PC-3 (cell line): Measurements from ENCODE around the gene LRRC3B. TPM values are rescaled to one million over a fixed set of nuclear protein-coding genes. Genes with fewer than 3 reads are reported as not detected.

Source experiments
- ATAC-seq: fragments of 200-7000 bp; cut with Tn5 transposase; 2 replicates; pipeline ENCODE4 v1.9.1; 2020; ENCODE audit warnings: mild to moderate bottlenecking, moderate library complexity
- BruUV-seq: library from RNA; stranded (reverse); fragments of 400-500 nt; replicated peaks from 2 replicates; lab custom pipeline; 2021; lab: Mats Ljungman, UMichigan
- CTCF ChIA-PET: fragments of 300-600 bp; sonication (Branson Sonifier 250); formaldehyde crosslinking; loops from one replicate; lab custom pipeline; 2022; ENCODE audit warnings: antibody characterized with exemption; lab: Charles Lee
- POLR2A ChIA-PET: fragments of 300-600 bp; sonication (Branson Sonifier 250); formaldehyde crosslinking; loops from one replicate; lab custom pipeline; 2022; ENCODE audit warnings: antibody characterized with exemption; ENCODE audit not compliant: unreplicated experiment; lab: Charles Lee
- DNase-seq: peaks from one replicate; pipeline ENCODE4 v3.0.0-alpha.2; 2015
- H2AFZ ChIP-seq: fragments of 300-600 bp; sonication (generic); 2 replicates; pipeline ENCODE4 v1.6.0; 2016; ENCODE audit warnings: antibody characterized with exemption, low read length
- H3F3A ChIP-seq: fragments of 300-600 bp; sonication (generic); one replicate; pipeline ENCODE4 v1.6.0; 2017; ENCODE audit warnings: antibody characterized with exemption, low read length, control low read depth, mild to moderate bottlenecking; ENCODE audit not compliant: unreplicated experiment
- H3K27ac ChIP-seq: fragments of 300-600 bp; sonication (generic); 2 replicates; pipeline ENCODE4 v1.5.1; 2016; ENCODE audit warnings: mild to moderate bottlenecking, low read length
- H3K27me3 ChIP-seq: fragments of 300-600 bp; sonication (generic); 2 replicates; pipeline ENCODE4 v1.6.1; 2016; ENCODE audit warnings: low read length, mixed read lengths
- H3K36me3 ChIP-seq: fragments of 300-600 bp; sonication (generic); 2 replicates; pipeline ENCODE4 v1.6.1; 2016; ENCODE audit warnings: low read depth, mixed run types, low read length, mixed read lengths
- H3K4me1 ChIP-seq: fragments of 300-600 bp; sonication (generic); 2 replicates; pipeline ENCODE4 v1.5.1; 2016; ENCODE audit warnings: low read length; ENCODE audit not compliant: insufficient read depth
- H3K4me2 ChIP-seq: fragments of 300-600 bp; sonication (generic); 2 replicates; pipeline ENCODE4 v1.6.0; 2016; ENCODE audit warnings: low read length
- H3K4me3 ChIP-seq: fragments of 300-600 bp; sonication (generic); 2 replicates; pipeline ENCODE4 v1.5.1; 2016; ENCODE audit warnings: mild to moderate bottlenecking, low read length, mixed read lengths
- H3K79me2 ChIP-seq: fragments of 300-600 bp; sonication (generic); 2 replicates; pipeline ENCODE4 v1.6.1; 2017; ENCODE audit warnings: low read length, mixed read lengths
- H3K9ac ChIP-seq: fragments of 300-600 bp; sonication (generic); 2 replicates; pipeline ENCODE4 v1.6.0; 2016; ENCODE audit warnings: mild to moderate bottlenecking, low read length
- H3K9me2 ChIP-seq: fragments of 300-600 bp; sonication (generic); replicated peaks from 2 replicates; pipeline ENCODE4 v1.6.1; 2016; ENCODE audit warnings: mixed run types, low read length, mixed read lengths
- H3K9me3 ChIP-seq: fragments of 300-600 bp; sonication (generic); 2 replicates; pipeline ENCODE4 v1.6.1; 2016; ENCODE audit warnings: low read length, mixed read lengths
- H4K20me1 ChIP-seq: fragments of 300-600 bp; sonication (generic); 2 replicates; pipeline ENCODE4 v1.6.1; 2016; ENCODE audit warnings: low read length, mixed read lengths
- CTCF ChIP-seq: fragments of 300-600 bp; sonication (generic); conservative IDR thresholded peaks from 2 replicates; pipeline ENCODE4 v1.5.1; 2017; ENCODE audit warnings: antibody characterized with exemption, low read depth, mild to moderate bottlenecking, low read length
- EZH2 ChIP-seq: fragments of 300-600 bp; sonication (generic); IDR thresholded peaks from one replicate; pipeline ENCODE4 v1.6.1; 2017; ENCODE audit warnings: antibody characterized with exemption, mild to moderate bottlenecking, low read length; ENCODE audit not compliant: unreplicated experiment
- EZH2phosphoT487 ChIP-seq: fragments of 300-600 bp; sonication (generic); IDR thresholded peaks from 2 replicates; pipeline ENCODE4 v1.6.1; 2018; ENCODE audit warnings: mild to moderate bottlenecking, antibody characterized with exemption, low read length, borderline replicate concordance
- intact Hi-C: fragments of 100-400 bp; cut with micrococcal nuclease; formaldehyde crosslinking; loops from 2 replicates; pipeline ENCODE4 v1.9.0; 2023
- total RNA-seq: library from RNA; depleted of rRNA; stranded (reverse); fragments of >200 nt; gene quantifications from 2 replicates; pipeline ENCODE4 v1.2.3, GENCODE V29; 2014

The LRRC3B gene
- total RNA-seq, 1 experiment from 2014 or later, result not detected

GRCh38 chr3:26675336-26675735 lies 52.8 kb downstream of the LRRC3B start:
- ATAC-seq, result no peak
- no peak for DNase-seq
- intact Hi-C loops, result no loop called here
- BruUV-seq, result no TSS peak
- Histone ChIP-seq H3K27me3 (no peaks in the 10 kb centered on the region), H3K4me3 (no peak overlapping the region), H3K27ac (no peak overlapping the region), H4K20me1 (no peaks in the 10 kb centered on the region), H3K4me2 (no peak overlapping the region), H3F3A (no peaks in the 10 kb centered on the region), H3K9me3 (peaks cover 13% of the 10 kb centered on the region; the same call in 1 of the 2 replicates), H3K9me2 (no peaks in the 10 kb centered on the region), H3K36me3 (no peaks in the 10 kb centered on the region), H3K9ac (no peak overlapping the region), H2AFZ (no peak overlapping the region), H3K79me2 (no peaks in the 10 kb centered on the region), H3K4me1 (no peaks in the 10 kb centered on the region)
- ChIA-PET POLR2A (no interaction called here), CTCF (no interaction called here)
- no peak for TF ChIP-seq CTCF
- no peak for TF ChIP-seq EZH2
- no peak for TF ChIP-seq EZH2phosphoT487

- H4K20me1 ChIP-seq, result no peaks in the 10 kb centered on the region
- intact Hi-C loops, result no loop called here
- H3F3A ChIP-seq, result no peaks in the 10 kb centered on the region
- no peak overlapping the region for H3K4me3 ChIP-seq
- POLR2A ChIA-PET, result no interaction called here
- H3K4me1 ChIP-seq, result no peaks in the 10 kb centered on the region
- H3K27me3 ChIP-seq, result no peaks in the 10 kb centered on the region
- H3K9me2 ChIP-seq, result no peaks in the 10 kb centered on the region
- H3K27ac ChIP-seq, result no peak overlapping the region
- no peak overlapping the region for H3K9ac ChIP-seq
- H3K4me2 ChIP-seq, result no peak overlapping the region
- no peaks in the 10 kb centered on the region for H3K36me3 ChIP-seq
- peaks cover 8% of the 10 kb centered on the region; the same call in 1 of the 2 replicates for H3K9me3 ChIP-seq
- no peaks in the 10 kb centered on the region for H3K79me2 ChIP-seq
- no peak for ATAC-seq
- no peak overlapping the region for H2AFZ ChIP-seq
- CTCF ChIA-PET, result no interaction called here
- no TSS peak for BruUV-seq
- no peak for DNase-seq
- no peak for TF ChIP-seq CTCF
- no peak for TF ChIP-seq EZH2
- no peak for TF ChIP-seq EZH2phosphoT487
Measured at GRCh38 chr3:26681632-26682031, 59.1 kb downstream of the LRRC3B start.

DNA sequence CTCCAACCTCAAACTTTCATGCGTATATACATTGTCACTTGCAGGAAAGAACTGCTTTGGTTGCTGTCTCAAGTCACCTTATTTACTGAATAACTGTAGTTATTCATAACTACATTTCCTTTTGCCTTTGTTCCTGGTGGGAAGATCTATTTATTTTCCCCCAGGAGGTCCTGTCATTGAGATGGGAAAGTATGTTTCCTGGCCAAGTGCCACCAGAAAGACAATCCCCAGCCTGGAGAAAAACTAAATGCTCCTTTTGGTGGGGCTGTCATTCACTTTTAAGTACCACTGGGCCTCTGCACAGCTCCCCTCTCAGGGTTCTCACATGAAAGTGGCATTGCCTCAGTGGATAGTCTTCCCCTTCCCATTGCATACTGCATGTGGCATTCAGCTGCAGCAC lies 59.8 kb downstream of the LRRC3B start:
- no peak overlapping the region for H3K27ac ChIP-seq
- H3K36me3 ChIP-seq, result no peaks in the 10 kb centered on the region
- H3K4me3 ChIP-seq, result no peak overlapping the region
- H3K4me1 ChIP-seq, result no peaks in the 10 kb centered on the region
- H4K20me1 ChIP-seq, result no peaks in the 10 kb centered on the region
- intact Hi-C loops, result no loop called here
- H3K9me3 ChIP-seq, result peaks cover under 1% of the 10 kb centered on the region; the same call in 1 of the 2 replicates
- BruUV-seq, result no TSS peak
- no peaks in the 10 kb centered on the region for H3F3A ChIP-seq
- no peak overlapping the region for H3K9ac ChIP-seq
- no peak overlapping the region for H2AFZ ChIP-seq
- CTCF ChIA-PET, result no interaction called here
- no peaks in the 10 kb centered on the region for H3K79me2 ChIP-seq
- H3K4me2 ChIP-seq, result no peak overlapping the region
- no peak for TF ChIP-seq EZH2
- TF ChIP-seq EZH2phosphoT487, result no peak
- TF ChIP-seq CTCF, result no peak
- DNase-seq, result no peak
- ATAC-seq, result no peak
- POLR2A ChIA-PET, result no interaction called here
- no peaks in the 10 kb centered on the region for H3K27me3 ChIP-seq
- H3K9me2 ChIP-seq, result no peaks in the 10 kb centered on the region
